Ectodermal cell (in vitro differentiated cells): ENCODE data around the gene KCNQ1.

Experiments used
- H3K27ac ChIP-seq: 2 replicates; pipeline ENCODE4 v1.7.0; 2013; ENCODE audit warnings: mild to moderate bottlenecking, low read depth, low read length; ENCODE audit not compliant: insufficient read depth, poor library complexity, severe bottlenecking
- H3K27me3 ChIP-seq: 2 replicates; pipeline ENCODE4 v1.7.0; 2013; ENCODE audit warnings: mild to moderate bottlenecking, low read length; ENCODE audit not compliant: insufficient read depth, control insufficient read depth, poor library complexity, severe bottlenecking
- H3K36me3 ChIP-seq: one replicate; pipeline ENCODE4 v1.7.0; 2013; ENCODE audit warnings: low read length; ENCODE audit not compliant: control insufficient read depth, insufficient read depth
- H3K4me1 ChIP-seq: one replicate; pipeline ENCODE4 v1.7.0; 2013; ENCODE audit warnings: low read length; ENCODE audit not compliant: control insufficient read depth, insufficient read depth
- H3K4me3 ChIP-seq: 2 replicates; pipeline ENCODE4 v1.7.0; 2013; ENCODE audit warnings: low read depth, low read length, control low read depth; ENCODE audit not compliant: insufficient read depth
- H3K9me3 ChIP-seq: 2 replicates; pipeline ENCODE4 v1.7.0; 2013; ENCODE audit warnings: mild to moderate bottlenecking, low read length, moderate library complexity; ENCODE audit not compliant: control insufficient read depth
- WGBS, 2 experiments: methylation state at CpG; one replicate each; pipeline ENCODE4 v1.1.7; 2013; ENCODE audit warnings: missing lambda C conversion rate in 2 of 2; 5-methylcytosine and 5-hydroxymethylcytosine counted together

Gene KCNQ1

DNA sequence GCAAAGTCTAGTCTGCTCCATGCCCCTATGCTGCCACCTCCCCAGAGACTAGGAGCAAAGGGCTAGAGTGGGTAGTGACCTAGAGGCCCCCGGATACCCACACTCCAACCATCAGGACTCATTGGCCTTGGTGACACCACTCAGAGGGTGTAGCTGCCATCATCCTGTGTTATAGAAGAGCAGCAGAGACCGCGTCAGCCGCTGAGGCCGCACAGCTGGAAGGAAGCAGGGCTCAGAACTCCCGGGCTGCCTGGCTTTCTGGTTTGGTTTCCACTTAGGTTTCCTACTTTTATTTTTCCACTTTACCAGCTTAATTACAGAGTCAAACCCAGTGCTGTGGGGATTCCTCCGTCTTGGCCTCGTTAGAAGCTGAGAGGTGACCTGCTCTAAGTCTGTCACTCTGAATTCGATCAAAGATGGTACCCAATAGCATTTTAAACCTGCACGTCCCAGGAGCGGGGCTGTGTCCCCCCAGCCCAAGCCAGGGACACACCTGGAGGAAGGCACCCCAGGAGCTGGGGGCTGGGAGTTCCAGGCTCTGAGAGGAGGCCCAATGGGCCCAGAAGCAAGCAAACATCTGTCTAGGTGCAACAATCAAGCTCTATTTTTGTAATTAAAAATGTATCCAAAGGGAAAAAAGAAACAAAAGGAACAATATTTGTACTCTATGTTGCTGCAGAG lies 442.8 kb downstream of the KCNQ1 start:
- WGBS, 2 experiments: 71 to 76% methylated on average over 11 of the region's 11 CpGs
- peaks cover 43% of the 10 kb centered on the region for H3K4me1 ChIP-seq
- H3K9me3 ChIP-seq: no peaks in the 10 kb centered on the region
- no peak overlapping the region for H3K27ac ChIP-seq
- no peak overlapping the region for H3K4me3 ChIP-seq
- H3K27me3 ChIP-seq: peaks cover 44% of the 10 kb centered on the region
- no peaks in the 10 kb centered on the region for H3K36me3 ChIP-seq

DNA sequence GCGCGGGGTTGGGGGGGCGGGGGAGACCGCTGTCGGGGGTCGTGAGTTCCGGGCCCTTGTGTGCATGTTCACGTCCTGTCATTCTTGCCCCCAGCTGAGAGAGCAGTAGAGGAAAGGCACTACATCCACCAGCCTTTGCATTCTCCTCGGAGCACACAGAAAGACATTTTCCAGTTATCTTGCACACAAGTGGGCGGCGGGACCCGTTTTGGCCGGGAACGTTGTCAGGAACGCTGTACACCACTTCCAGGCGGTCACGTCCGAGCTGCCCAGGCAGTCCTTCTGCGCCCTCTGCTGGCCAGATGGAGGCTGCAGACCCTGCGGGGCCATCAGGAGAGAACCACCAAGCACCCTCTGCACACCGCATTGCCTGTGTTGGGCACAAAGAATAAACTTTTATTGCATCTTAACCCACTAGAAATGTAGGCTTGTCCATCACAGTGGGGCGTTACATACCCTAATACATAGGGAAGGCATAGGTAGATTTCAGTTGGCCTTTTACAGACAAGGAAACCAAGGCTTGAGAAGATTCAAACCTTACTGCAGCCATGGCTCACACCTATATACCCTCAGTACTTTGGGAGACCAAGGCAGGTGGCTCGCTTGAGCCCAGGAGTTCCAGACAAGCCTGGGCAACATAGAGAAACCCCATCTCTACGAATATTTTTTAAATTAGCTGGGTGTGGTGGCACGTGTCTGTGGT lies 443.6 kb downstream of the KCNQ1 start:
- no peaks in the 10 kb centered on the region for H3K36me3 ChIP-seq
- H3K27me3 ChIP-seq: peaks cover 36% of the 10 kb centered on the region
- H3K4me3 ChIP-seq: no peak overlapping the region
- WGBS, 2 experiments: 35 to 37% methylated on average over 25 of the region's 25 CpGs
- H3K9me3 ChIP-seq: no peaks in the 10 kb centered on the region
- H3K27ac ChIP-seq: no peak overlapping the region
- H3K4me1 ChIP-seq: peaks cover 35% of the 10 kb centered on the region

DNA sequence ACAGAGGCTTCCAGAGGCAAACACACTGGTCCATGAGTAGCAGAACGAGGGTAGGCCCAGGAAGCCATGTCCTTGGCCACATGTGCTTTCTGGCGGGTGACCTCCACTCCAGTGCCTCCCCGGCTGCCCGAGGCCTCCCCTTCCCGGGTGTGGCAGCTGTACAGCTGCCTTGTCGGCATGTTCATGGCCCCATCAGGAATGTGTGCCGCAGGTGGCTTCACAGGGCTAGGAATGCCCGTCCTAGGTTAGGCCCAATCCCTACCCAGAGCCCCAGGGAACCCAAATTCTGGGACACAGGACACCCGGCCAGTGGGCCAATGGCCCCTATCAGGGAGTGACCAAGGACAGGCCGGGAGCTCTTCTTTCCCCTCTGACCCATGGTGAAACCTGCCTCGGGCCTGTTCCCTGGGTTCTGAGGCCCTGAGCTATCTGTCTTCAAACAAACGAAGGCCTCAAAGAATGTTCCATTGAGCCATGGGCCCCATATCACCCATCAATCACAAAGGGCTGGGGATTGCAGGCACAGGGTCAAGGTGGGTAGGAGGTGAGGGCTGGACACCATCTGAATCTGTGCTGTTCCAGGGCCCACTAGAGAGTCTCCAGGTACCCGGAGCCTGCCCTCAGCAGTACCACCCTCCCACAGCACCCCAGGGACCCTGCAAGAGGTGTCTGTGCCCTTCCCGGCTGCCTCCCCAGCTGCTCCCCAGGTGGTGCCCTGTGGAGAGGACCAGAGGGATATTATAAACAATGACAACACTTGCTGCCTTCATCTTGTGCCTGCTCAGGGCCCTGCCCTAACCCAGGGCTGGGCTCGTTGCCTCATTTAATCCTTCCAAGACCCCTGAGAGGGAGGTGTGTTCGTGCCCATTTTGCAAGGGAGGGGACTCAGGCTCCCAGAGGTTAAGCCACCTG lies 444.8 kb downstream of the KCNQ1 start:
- H3K27me3 ChIP-seq: peaks cover 31% of the 10 kb centered on the region
- no peak overlapping the region for H3K27ac ChIP-seq
- H3K9me3 ChIP-seq: no peaks in the 10 kb centered on the region
- H3K4me3 ChIP-seq: no peak overlapping the region
- no peaks in the 10 kb centered on the region for H3K36me3 ChIP-seq
- 90 to 93% methylated on average over 16 of the region's 16 CpGs for WGBS, 2 experiments
- H3K4me1 ChIP-seq: peaks cover 35% of the 10 kb centered on the region

DNA sequence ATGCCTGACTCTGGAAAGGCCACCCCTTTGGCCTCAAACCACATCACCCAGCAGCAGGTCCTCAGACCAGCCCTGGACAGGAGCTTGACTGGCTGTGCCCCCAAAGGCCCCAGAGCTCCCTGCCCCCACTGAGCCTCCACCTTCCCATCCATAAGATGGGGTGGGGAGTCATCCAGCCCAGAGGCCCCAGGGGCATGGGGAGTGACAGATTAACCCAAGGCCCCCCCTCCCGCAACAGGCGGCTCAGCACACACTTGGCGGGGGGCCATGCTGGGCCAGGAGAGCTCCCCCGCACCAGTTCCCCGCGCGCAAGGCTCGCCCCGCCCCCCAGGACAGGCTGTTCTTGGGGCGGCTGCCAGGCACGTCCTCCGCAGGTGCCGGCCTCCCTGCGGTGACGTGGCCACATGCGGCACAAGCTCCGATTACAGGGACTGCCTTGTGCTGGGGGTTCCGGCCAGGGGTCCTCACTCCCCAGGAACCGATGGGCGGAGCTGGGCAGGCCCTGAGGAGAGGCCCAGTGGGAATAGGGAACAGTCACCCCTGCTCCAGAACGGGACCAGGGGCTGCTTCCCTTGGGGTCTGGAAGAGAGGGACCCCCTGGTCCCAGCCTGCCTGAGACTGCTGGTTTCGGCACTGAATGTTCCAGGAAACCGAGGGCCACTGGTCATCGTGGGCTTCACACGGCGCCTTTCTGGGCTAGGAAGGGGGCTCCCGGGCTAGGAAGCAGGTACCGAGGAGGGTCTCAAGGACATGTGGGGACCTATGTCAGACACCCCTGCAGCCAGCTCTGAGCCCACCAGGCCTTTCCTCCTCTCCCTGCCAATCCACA lies 445.9 kb downstream of the KCNQ1 start:
- Histone ChIP-seq H3K27ac (no peak overlapping the region), H3K27me3 (peaks cover 26% of the 10 kb centered on the region), H3K4me3 (no peak overlapping the region), H3K4me1 (peaks cover 35% of the 10 kb centered on the region), H3K36me3 (no peaks in the 10 kb centered on the region), H3K9me3 (no peaks in the 10 kb centered on the region)
- 74 to 75% methylated on average over 28 of the region's 28 CpGs for WGBS, 2 experiments

DNA sequence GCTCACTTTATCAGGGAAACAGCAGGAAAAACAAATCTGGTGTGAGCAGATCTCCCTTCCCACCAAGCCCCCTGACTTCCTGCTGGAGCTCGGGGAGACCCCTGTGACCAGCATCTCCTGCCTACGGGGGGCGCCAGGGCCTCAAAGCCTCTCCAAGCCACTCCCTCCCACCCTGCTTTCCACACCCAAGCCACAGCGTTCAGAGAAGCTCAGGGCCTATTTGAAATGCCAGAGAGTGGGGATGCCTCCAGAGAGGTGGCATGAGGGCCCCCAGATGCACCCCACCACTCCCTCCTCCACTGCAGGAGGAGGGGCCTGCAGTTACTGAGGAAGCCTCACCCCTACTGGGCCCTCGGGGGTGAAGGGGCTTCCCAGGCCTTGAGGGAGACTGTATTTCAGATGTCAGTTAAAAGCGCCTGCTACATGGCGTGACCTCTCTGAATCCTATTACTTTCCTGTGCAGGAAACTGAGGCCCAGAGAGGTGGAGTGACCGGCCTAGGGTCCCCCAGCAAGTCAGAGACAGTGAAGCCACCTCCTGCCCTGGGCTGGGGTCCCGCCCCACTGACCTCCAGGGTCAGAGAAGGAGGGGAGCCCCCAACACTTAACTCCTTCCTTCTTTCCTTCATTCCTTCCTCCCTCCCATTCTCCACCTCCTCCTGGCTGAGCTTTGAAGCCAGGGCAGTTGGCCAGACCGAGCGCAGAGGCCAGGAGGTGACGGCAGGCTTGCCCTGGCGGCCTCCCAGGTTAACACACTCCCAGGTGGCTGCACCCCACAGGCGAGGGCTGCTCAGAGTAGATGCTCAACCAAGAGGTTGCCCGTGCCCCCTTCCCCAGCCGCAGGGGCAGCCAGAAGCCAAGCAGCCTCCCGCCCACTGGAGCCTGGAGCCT lies 446.8 kb downstream of the KCNQ1 start:
- WGBS, 2 experiments: 53% methylated on average over 17 of the region's 17 CpGs

DNA sequence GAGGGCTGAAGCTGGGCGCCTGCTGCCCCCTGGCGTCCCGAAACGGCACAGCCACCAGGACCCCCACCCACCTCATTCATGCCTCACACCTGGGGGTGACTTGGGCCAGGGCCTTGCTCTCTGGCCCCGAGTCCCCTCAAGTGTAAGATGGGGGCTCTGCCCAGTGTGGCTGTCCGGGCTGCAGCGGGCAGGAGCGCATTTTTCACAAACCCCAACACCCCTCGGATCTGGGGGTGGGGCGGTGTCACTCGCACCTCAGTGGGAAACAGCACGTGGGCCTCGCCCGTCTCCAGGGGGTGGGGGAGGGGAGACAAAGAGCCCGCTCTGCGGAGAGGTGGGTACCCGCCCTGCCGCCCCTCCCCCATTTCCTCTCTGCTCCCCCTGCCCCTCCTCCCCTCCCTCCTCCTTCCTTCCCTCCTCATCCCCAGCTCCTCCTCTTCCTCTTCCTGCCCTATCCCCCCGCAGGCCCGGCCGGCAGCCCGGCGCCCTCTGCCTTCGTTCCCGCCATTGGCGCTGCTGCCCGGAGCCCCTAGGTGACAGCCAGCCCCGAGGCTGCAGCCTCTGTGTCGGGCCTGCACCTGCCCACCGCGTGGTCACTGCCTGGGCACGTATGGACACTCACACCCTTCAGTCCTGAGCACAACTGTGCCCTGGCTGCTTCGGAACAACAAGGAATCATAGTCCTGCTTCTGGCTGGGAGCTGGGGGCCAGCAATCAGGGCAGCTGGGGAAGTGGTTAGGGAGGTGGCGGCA lies 447.6 kb downstream of the KCNQ1 start:
- H3K36me3 ChIP-seq: no peaks in the 10 kb centered on the region
- no peaks in the 10 kb centered on the region for H3K9me3 ChIP-seq
- peaks cover 17% of the 10 kb centered on the region for H3K27me3 ChIP-seq
- peaks cover 27% of the 10 kb centered on the region for H3K4me1 ChIP-seq
- peak overlapping the region; percentile 59 for H3K27ac ChIP-seq
- peak overlapping the region; percentile 48 for H3K4me3 ChIP-seq
- WGBS, 2 experiments: 4 to 6% methylated on average over 34 of the region's 34 CpGs

More for the DNA sequence above, 446.8 kb downstream of the KCNQ1 start:
- H3K27me3 ChIP-seq: peaks cover 23% of the 10 kb centered on the region
- H3K9me3 ChIP-seq: no peaks in the 10 kb centered on the region
- H3K4me3 ChIP-seq: no peak overlapping the region
- no peaks in the 10 kb centered on the region for H3K36me3 ChIP-seq
- H3K4me1 ChIP-seq: peaks cover 35% of the 10 kb centered on the region
- no peak overlapping the region for H3K27ac ChIP-seq

DNA sequence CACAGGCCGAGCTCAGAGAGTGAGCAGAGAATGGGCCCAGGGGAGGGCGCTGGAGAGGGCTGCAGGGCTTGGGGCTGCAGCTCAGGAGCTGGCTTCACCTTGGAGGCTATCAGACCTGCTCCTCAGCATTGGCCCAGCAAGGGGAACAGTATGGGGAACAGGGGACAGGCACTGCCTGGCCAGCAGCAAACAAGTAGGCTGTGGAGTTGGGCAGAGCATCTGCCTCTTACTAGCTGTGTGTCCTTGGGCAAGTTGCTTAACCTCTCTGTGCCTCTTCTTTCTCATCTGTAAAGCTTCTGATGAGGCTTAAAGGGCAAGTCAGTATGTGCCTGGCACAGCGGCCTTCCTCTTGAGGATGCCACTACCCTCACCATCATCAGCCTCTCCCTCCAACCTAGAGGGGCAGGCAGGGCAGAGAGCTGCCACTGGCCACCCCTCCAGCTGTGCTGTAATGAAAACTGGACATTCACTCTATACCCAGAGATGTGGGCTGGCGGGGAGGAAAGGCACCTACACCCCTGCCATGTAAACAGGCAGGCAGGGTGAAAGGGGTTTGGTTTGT lies 448.2 kb downstream of the KCNQ1 start:
- 56 to 59% methylated on average over 4 of the region's 4 CpGs for WGBS, 2 experiments

DNA sequence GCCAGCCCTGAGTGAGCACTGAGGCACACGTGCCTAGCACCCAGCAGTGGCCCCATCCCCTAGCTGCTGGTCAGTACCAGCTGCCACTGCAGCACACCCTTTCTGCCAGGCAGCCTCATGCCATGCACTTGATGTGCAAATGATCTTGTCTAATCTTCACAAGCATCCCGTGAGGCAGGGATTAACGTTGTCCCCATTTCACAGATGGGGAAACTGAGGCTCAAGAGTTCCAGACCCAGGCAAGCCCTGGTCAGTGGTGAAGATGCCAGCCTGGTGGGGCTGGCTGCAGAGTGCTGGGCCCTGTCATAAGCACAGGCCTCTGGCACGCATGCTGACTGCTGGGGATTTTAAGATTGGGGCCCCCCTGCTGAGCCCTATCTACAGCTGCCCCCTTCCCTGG lies 449.1 kb downstream of the KCNQ1 start:
- Histone ChIP-seq H3K27ac (no peak overlapping the region), H3K9me3 (no peaks in the 10 kb centered on the region), H3K4me1 (peaks cover 23% of the 10 kb centered on the region), H3K27me3 (peaks cover 3% of the 10 kb centered on the region), H3K36me3 (no peaks in the 10 kb centered on the region), H3K4me3 (no peak overlapping the region)
- WGBS, 2 experiments: 92 to 94% methylated on average over 4 of the region's 4 CpGs

More for the DNA sequence above, 448.2 kb downstream of the KCNQ1 start:
- H3K4me3 ChIP-seq: peak overlapping the region; percentile 48
- peaks cover 23% of the 10 kb centered on the region for H3K4me1 ChIP-seq
- H3K36me3 ChIP-seq: no peaks in the 10 kb centered on the region
- no peaks in the 10 kb centered on the region for H3K9me3 ChIP-seq
- H3K27ac ChIP-seq: no peak overlapping the region
- H3K27me3 ChIP-seq: peaks cover 10% of the 10 kb centered on the region
